ENCODE data around the gene ARHGAP40. TPM values are rescaled to one million over a fixed set of nuclear protein-coding genes. Genes with fewer than 3 reads are reported as not detected.
A peak's percentile ranks its signal among the peaks of the same experiment; 100 is the strongest.

Gene ARHGAP40
- total and polyA plus RNA-seq, 3 experiments from 2014 or later = not detected

DNA sequence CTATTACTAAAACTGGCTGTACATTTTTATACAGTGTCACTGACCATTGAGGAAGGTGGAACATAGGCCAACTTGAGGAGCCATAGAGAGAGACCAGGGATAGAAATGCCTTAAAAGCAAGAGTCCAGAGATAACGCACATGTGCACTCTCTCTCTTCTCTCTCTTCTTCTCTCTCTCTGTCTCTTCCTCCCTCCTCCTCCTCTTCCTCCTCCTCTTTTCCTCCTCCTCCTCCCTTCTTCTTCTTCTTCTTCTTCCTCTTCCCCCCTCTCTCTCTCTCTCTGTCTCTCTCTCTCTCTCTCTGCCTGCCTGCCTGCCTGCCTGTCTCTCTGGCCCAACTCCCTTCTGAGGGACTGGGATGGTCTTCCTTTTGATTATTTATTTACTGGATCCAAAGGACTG is 36.9 kb upstream of the ARHGAP40 start:
- CTCF ChIA-PET = no interaction called here
- Histone ChIP-seq H3K27me3 (ENCODE audit: insufficient read depth, low read length, poor library complexity, severe bottlenecking) (no peaks in the 10 kb centered on the region), H3K4me1 (ENCODE audit: insufficient read depth, low read length) (no peaks in the 10 kb centered on the region), H3K27ac (ENCODE audit: low read depth, low read length) (no peak overlapping the region), H3K9me3 (ENCODE audit: low read length) (no peaks in the 10 kb centered on the region), H3K4me3 (ENCODE audit: low read length) (no peak overlapping the region), H3K36me3 (ENCODE audit: insufficient read depth, low read length) (peaks cover 52% of the 10 kb centered on the region)
- H3K4me1 Mint-ChIP-seq = peaks cover 0 to 2% (median 0%) of the 10 kb centered on the region in 3 donors
- POLR2A ChIA-PET = no interaction called here
- H3K27ac Mint-ChIP-seq = peak overlapping the region in 2 of 8 donors; percentile 32 to 81
- no peaks in the 10 kb centered on the region for H3K9me3 Mint-ChIP-seq
- DNase-seq = no peak
- H3K4me3 Mint-ChIP-seq = no peak overlapping the region
- H3K27me3 Mint-ChIP-seq = no peaks in the 10 kb centered on the region
- peaks cover 7 to 88% (median 20%) of the 10 kb centered on the region in 3 donors for H3K36me3 Mint-ChIP-seq

DNA sequence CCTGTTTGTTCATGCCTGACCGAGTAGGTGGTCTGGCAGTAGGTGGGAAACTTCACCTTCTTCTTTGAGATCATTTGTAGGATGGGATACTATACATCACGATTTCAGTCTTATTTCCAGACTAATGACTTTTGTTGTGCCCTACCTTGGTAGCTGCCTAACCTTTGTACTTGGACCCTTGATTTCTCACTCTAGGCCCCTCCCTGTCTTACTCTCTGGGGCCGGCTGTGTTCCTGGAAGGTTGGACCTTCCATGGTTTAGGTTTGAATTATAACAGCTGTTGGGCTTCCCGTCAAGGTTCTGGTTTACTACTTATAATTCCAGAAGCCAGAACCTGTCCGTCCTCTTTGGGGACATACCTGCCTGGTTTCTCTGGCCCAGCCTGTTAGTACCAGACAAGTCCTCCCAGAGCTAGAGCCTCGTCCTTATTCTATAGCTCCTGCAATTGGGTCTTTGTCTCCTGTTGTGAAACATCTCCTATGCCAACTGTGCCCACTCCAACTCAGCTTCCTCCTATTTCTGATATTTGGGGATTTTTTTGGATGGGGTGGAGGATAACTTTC is 35.5 kb upstream of the ARHGAP40 start:
- Histone ChIP-seq H3K36me3 (ENCODE audit: insufficient read depth, low read length) (peaks cover 62% of the 10 kb centered on the region), H3K4me1 (ENCODE audit: insufficient read depth, low read length) (no peaks in the 10 kb centered on the region), H3K4me3 (ENCODE audit: low read length) (no peak overlapping the region), H3K27me3 (ENCODE audit: insufficient read depth, low read length, poor library complexity, severe bottlenecking) (no peaks in the 10 kb centered on the region), H3K9me3 (ENCODE audit: low read length) (no peaks in the 10 kb centered on the region), H3K27ac (ENCODE audit: low read depth, low read length) (no peak overlapping the region)
- no peak for DNase-seq
- H3K4me1 Mint-ChIP-seq = no peaks in the 10 kb centered on the region
- CTCF ChIA-PET = no interaction called here
- H3K9me3 Mint-ChIP-seq = no peaks in the 10 kb centered on the region
- no peak overlapping the region for H3K4me3 Mint-ChIP-seq
- no peak overlapping the region for H3K27ac Mint-ChIP-seq
- peaks cover 6 to 90% (median 23%) of the 10 kb centered on the region in 3 donors for H3K36me3 Mint-ChIP-seq
- POLR2A ChIA-PET = no interaction called here
- no peaks in the 10 kb centered on the region for H3K27me3 Mint-ChIP-seq

DNA sequence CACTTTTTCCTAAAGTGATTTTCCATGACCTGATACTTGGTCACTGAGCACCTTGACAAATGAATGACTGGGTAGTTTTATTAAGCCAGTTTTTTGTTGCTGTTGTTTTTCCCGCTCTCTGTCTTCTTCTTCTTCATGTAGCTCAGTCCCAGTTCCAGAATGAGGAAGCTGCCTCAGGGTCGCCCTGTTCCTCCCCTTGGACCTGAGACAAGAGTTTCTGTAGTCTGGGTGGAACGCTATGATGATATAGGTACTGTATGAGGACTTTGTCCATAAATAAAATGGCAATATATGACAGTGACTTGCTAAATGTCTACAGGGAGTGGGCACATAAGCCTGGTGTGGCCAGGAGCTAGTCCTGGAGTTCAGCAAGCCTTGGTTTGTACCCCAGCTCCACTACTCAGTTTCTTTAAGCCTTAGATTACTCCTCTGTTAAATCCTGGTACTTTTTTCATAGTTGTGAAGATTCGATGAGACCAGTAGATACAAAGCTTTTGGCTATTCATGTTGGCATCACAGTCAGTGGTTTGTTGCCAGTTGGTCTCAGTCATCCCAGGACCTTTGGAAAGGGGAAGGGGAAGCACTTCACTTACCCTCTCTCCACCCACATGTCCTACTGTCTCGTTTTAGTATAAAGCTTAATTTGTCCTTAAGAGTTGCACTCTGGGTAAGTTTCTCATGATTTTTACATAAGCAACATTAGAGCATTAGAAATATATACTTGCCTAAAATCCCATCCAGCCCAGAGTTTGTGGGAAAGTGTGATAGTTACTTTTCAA is 31.7 kb upstream of the ARHGAP40 start:
- Mint-ChIP-seq H3K4me3 (no peak overlapping the region), H3K4me1 (no peaks in the 10 kb centered on the region), H3K36me3 (peaks cover 6 to 88% (median 24%) of the 10 kb centered on the region in 3 donors), H3K27me3 (no peaks in the 10 kb centered on the region), H3K27ac (peak overlapping the region in 5 of 8 donors; percentile 18 to 94 (median 64)), H3K9me3 (no peaks in the 10 kb centered on the region)
- no peak overlapping the region for H3K4me3 ChIP-seq (ENCODE audit: low read length)
- no peak overlapping the region for H3K27ac ChIP-seq (ENCODE audit: low read depth, low read length)
- no peaks in the 10 kb centered on the region for H3K9me3 ChIP-seq (ENCODE audit: low read length)
- CTCF ChIA-PET = interaction anchor here (1.0 kb wide), 1 partner anchor 10 kb away, joined by 3 read pairs; no protein-coding TSS in a partner anchor
- peaks cover 54% of the 10 kb centered on the region for H3K36me3 ChIP-seq (ENCODE audit: insufficient read depth, low read length)
- no peaks in the 10 kb centered on the region for H3K27me3 ChIP-seq (ENCODE audit: insufficient read depth, low read length, poor library complexity, severe bottlenecking)
- POLR2A ChIA-PET = no interaction called here
- no peaks in the 10 kb centered on the region for H3K4me1 ChIP-seq (ENCODE audit: insufficient read depth, low read length)
- no peak for DNase-seq

DNA sequence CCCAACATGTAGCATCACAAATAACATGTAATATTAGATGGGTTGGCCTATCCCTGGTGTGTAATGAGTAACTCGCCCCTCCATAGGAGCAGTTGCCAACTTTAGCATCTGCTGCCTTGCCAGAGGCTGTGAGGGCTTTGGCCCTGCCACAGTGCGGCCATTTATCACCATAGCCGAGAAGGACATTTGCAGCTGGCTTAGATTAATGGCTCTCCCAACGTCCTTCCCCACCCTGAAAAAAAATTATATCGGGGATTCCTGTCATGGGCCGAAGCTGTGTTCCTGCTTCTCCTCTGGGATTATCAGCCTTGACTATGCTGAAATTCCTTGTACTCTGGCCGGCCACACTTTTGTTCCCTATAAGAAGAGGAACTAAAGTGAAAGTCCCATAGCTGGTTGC is 28.2 kb upstream of the ARHGAP40 start:
- CTCF ChIA-PET = no interaction called here
- H3K27ac Mint-ChIP-seq = peak overlapping the region in 1 of 8 donors; percentile 32

DNA sequence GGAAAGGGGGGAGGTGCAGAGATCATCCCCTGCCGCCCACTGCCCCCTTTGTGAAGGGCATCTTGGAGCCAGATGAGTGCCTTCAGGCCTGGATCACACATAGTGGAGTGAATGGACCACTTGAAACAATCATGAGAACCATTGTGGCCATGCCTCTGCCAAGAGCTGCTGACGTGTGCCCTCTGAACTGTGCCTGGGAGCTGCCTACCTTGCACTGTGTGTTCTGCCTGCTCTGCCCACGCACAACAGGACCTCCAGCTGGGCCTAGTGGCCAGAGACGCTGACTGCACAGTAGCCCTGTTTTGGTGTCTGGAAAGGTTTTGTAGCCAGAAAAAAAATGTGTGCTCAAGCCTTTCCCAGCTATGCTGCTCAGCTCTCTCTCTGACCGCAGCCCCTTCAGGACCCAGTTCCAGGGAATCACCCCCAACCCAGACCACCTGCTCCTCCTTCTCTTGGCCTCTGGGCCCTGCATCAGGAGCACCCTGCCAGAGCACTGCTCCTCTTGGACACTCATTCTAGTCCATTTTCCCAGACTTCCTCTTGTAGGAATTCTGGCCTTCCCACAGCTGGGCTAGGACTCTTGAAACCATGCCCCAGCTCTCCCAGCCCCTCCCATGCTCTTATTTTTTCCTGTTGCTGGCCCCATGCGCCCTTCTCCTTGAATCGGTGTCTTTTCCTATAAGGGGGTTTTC is 22.2 kb upstream of the ARHGAP40 start:
- no peaks in the 10 kb centered on the region for H3K9me3 Mint-ChIP-seq
- ChIA-PET CTCF (no interaction called here), POLR2A (no interaction called here)
- peak overlapping the region in 4 of 8 donors; percentile 18 to 75 (median 43) for H3K27ac Mint-ChIP-seq
- Histone ChIP-seq H3K4me3 (ENCODE audit: low read length) (no peak overlapping the region), H3K27ac (ENCODE audit: low read depth, low read length) (no peak overlapping the region), H3K27me3 (ENCODE audit: insufficient read depth, low read length, poor library complexity, severe bottlenecking) (no peaks in the 10 kb centered on the region), H3K36me3 (ENCODE audit: insufficient read depth, low read length) (peaks cover 16% of the 10 kb centered on the region), H3K9me3 (ENCODE audit: low read length) (no peaks in the 10 kb centered on the region), H3K4me1 (ENCODE audit: insufficient read depth, low read length) (no peaks in the 10 kb centered on the region)
- DNase-seq = no peak
- peaks cover 0 to 34% (median 5%) of the 10 kb centered on the region in 3 donors for H3K36me3 Mint-ChIP-seq
- H3K4me3 Mint-ChIP-seq = no peak overlapping the region
- H3K27me3 Mint-ChIP-seq = peaks cover 0 to 1% of the 10 kb centered on the region in 2 donors
- no peaks in the 10 kb centered on the region for H3K4me1 Mint-ChIP-seq

More for the DNA sequence above, 28.2 kb upstream of the ARHGAP40 start:
- no peaks in the 10 kb centered on the region for H3K4me1 Mint-ChIP-seq
- POLR2A ChIA-PET = no interaction called here
- H3K27me3 ChIP-seq (ENCODE audit: insufficient read depth, low read length, poor library complexity, severe bottlenecking) = no peaks in the 10 kb centered on the region
- H3K27ac ChIP-seq (ENCODE audit: low read depth, low read length) = no peak overlapping the region
- H3K36me3 ChIP-seq (ENCODE audit: insufficient read depth, low read length) = peaks cover 41% of the 10 kb centered on the region
- no peak for DNase-seq
- H3K36me3 Mint-ChIP-seq = peaks cover 0 to 86% (median 13%) of the 10 kb centered on the region in 3 donors
- peaks cover 0 to 1% of the 10 kb centered on the region in 2 donors for H3K27me3 Mint-ChIP-seq
- no peaks in the 10 kb centered on the region for H3K4me1 ChIP-seq (ENCODE audit: insufficient read depth, low read length)
- no peaks in the 10 kb centered on the region for H3K9me3 ChIP-seq (ENCODE audit: low read length)
- H3K4me3 Mint-ChIP-seq = no peak overlapping the region
- no peaks in the 10 kb centered on the region for H3K9me3 Mint-ChIP-seq
- no peak overlapping the region for H3K4me3 ChIP-seq (ENCODE audit: low read length)

DNA sequence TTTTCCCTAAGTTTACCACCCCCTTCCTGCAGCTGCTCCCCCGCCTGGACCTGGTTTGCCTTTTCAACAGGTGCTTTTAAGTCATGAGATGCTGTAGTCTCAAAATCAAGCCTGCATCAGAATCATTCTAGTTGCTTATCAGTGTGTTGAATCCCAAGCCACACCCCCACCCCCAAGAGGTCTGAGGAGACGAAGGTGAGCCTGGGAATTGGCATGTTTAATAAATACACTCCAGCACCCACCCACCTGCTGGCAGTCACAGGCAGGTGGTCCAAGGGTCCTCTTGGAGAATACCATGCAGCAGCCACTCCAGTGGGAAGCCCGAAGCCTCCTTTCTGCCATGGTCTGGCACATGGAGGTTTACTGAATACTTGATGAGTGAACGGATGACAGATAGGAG is 21.7 kb upstream of the ARHGAP40 start:
- no peaks in the 10 kb centered on the region for H3K4me1 Mint-ChIP-seq
- Histone ChIP-seq H3K9me3 (ENCODE audit: low read length) (no peaks in the 10 kb centered on the region), H3K4me1 (ENCODE audit: insufficient read depth, low read length) (no peaks in the 10 kb centered on the region), H3K36me3 (ENCODE audit: insufficient read depth, low read length) (peaks cover 11% of the 10 kb centered on the region), H3K4me3 (ENCODE audit: low read length) (no peak overlapping the region), H3K27me3 (ENCODE audit: insufficient read depth, low read length, poor library complexity, severe bottlenecking) (no peaks in the 10 kb centered on the region), H3K27ac (ENCODE audit: low read depth, low read length) (no peak overlapping the region)
- DNase-seq = no peak
- H3K36me3 Mint-ChIP-seq = peaks cover 0 to 28% (median 1%) of the 10 kb centered on the region in 3 donors
- no peaks in the 10 kb centered on the region for H3K9me3 Mint-ChIP-seq
- peak overlapping the region in 4 of 8 donors; percentile 33 to 75 (median 55) for H3K27ac Mint-ChIP-seq
- peaks cover 0 to 1% of the 10 kb centered on the region in 2 donors for H3K27me3 Mint-ChIP-seq
- H3K4me3 Mint-ChIP-seq = no peak overlapping the region
- ChIA-PET CTCF (no interaction called here), POLR2A (no interaction called here)

DNA sequence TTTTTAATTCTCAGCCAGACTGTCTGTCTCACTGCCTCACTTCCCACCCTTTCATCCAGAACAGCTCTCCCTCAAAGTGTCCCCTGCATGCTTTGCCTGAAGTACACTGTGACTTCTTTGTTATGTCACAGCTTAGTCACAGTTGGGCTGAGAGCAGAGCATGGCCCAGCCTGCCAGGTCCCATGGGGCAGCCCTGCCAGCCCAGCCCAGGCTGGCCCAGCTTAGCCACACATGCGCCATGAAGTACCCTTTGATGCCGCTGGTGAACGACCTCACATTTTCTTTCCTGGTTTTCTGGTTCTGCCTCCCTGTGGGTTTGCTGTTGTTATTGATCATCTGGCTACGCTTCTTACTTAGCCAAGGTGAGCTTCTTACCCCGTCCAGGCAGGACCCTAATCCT is 20.6 kb upstream of the ARHGAP40 start, which contains the start of gene ADIG:
Gene ADIG, plus strand, starts transcription at position 185 of the 400 bp plus-strand sequence. Its CDS starts 54 bp downstream, at position 239.
- Histone ChIP-seq H3K27me3 (ENCODE audit: insufficient read depth, low read length, poor library complexity, severe bottlenecking) (no peaks in the 10 kb centered on the region), H3K9me3 (ENCODE audit: low read length) (no peaks in the 10 kb centered on the region), H3K36me3 (ENCODE audit: insufficient read depth, low read length) (no peaks in the 10 kb centered on the region), H3K4me3 (ENCODE audit: low read length) (no peak within 1 kb of the TSS), H3K27ac (ENCODE audit: low read depth, low read length) (no peak within 1 kb of the TSS), H3K4me1 (ENCODE audit: insufficient read depth, low read length) (no peaks in the 10 kb centered on the region)
- H3K4me3 Mint-ChIP-seq = no peak within 1 kb of the TSS
- peaks cover 0 to 18% (median 1%) of the 10 kb centered on the region in 3 donors for H3K36me3 Mint-ChIP-seq
- ChIA-PET POLR2A (no interaction called here), CTCF (no interaction called here)
- no peak for DNase-seq
- no peaks in the 10 kb centered on the region for H3K9me3 Mint-ChIP-seq
- H3K27me3 Mint-ChIP-seq = peaks cover 0 to 1% of the 10 kb centered on the region in 2 donors
- H3K4me1 Mint-ChIP-seq = no peaks in the 10 kb centered on the region
- peak within 1 kb of the TSS in 3 of 8 donors; percentile 40 to 91 (median 75) for H3K27ac Mint-ChIP-seq

DNA sequence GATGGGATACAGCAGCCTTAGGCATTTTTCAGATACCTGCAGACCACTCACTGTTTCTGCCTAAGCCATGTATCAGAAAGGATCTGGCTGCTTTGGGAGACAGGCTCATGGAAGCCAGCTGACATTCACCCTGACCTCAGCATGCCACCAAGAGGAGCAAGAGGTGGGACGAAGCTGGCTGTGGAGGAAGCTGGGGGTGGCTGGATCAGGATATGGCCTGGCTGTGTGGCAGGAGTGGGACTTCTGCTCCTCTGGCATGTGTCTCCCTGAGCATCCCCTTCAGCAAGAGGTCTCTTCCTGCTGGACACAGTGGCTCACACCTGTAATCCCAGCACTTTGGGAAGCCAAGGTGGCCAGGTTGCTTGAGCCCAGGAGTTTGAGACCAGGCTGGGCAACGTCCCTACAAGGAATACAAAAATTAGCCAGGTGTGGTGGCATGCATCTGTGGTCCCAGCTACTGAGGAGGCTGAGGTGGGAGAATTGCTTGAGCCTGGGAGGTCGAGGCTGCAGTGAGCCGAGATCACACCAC is 19.7 kb upstream of the ARHGAP40 start:
- Histone ChIP-seq H3K36me3 (ENCODE audit: insufficient read depth, low read length) (no peaks in the 10 kb centered on the region), H3K4me1 (ENCODE audit: insufficient read depth, low read length) (no peaks in the 10 kb centered on the region), H3K27ac (ENCODE audit: low read depth, low read length) (no peak overlapping the region), H3K27me3 (ENCODE audit: insufficient read depth, low read length, poor library complexity, severe bottlenecking) (no peaks in the 10 kb centered on the region), H3K4me3 (ENCODE audit: low read length) (no peak overlapping the region), H3K9me3 (ENCODE audit: low read length) (no peaks in the 10 kb centered on the region)
- Mint-ChIP-seq H3K36me3 (peaks cover 0 to 10% (median 0%) of the 10 kb centered on the region in 3 donors), H3K4me3 (no peak overlapping the region), H3K27ac (no peak overlapping the region), H3K27me3 (peaks cover under 1 to 6% of the 10 kb centered on the region in 2 donors), H3K4me1 (no peaks in the 10 kb centered on the region), H3K9me3 (no peaks in the 10 kb centered on the region)
- POLR2A ChIA-PET = no interaction called here
- no peak for DNase-seq
- CTCF ChIA-PET = no interaction called here

Data from CD8-positive, alpha-beta memory T cell (primary cell).